ENCODE measurements around the gene CNTNAP2. TPM values are rescaled to one million over a fixed set of nuclear protein-coding genes. Genes with fewer than 3 reads are reported as not detected.

The CNTNAP2 gene
- total and polyA plus RNA-seq, 9 of the 15 experiments (the other 6 are each of a cell fraction or from before 2014, with no cell fraction given) = 0.04 to 0.62 (median 0.09) TPM; not detected in 4

DNA sequence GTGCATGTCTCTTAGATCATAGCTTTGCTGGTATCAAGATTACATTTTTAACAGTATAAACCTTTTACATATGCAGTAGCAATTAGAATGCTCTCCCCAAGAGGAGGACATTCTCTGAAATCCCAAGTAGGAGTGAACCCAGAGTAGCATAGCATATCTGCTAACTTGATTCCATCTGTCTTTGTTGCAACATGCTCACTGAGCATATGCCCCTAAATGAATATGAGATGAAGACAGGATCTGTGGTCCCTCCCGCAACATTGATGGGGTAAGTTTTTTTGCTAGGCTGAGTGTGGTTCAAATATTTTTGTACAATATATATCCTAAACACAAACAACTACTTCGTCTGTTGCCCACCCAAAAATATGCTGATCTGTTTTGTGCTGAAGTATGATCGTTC lies 1939.8 kb downstream of the CNTNAP2 start (continued):
- TF ChIP-seq SMAD3 (CRISPR knock-in tag; conservative IDR thresholded peaks at IDR 0.05) = no peak
- no peak for TF ChIP-seq GATAD2B (IDR thresholded peaks at IDR 0.05; ENCODE audit: borderline replicate concordance)
- no peak for TF ChIP-seq NFIC (IDR thresholded peaks at IDR 0.05)
- no peak for TF ChIP-seq NFATC3 (IDR thresholded peaks at IDR 0.05)
- no peak for TF ChIP-seq SIN3B (IDR thresholded peaks at IDR 0.05; ENCODE audit: low read depth)

DNA sequence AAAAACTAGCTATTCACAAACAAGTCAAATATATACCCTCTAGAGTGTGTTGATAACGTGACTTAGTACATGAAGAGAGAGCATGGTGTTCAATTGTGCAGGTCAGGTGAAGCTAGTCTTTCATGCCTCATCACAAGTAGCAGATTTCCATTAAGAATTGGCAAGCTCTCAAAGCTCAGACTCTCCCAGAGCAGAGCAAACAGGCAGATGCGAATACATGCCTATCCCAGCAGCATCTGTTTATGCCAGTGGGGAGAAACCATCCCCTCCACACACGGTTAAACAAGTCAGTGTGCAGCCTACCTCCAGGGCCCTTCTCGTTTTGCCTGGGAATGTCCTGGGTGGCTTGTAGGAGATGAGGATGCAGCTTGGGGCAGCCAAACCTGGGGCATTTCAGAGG lies 1941.5 kb downstream of the CNTNAP2 start:
- H3K9me3 ChIP-seq (replicated peaks; ENCODE audit: control insufficient read depth, insufficient read depth, low read depth, low read length) = no peaks in the 10 kb centered on the region
- no peak for FAIRE-seq
- H3K9ac ChIP-seq (ENCODE audit: insufficient read depth in 1 of 2, low read depth in 2 of 2, low read length in 2 of 2) = no peak overlapping the region
- WGBS (ENCODE audit: insufficient coverage, low coverage, missing lambda C conversion rate) = 1% methylated on average over 4 of the region's 4 CpGs
- no peaks in the 10 kb centered on the region for H3K36me3 ChIP-seq (ENCODE audit: control insufficient read depth, insufficient read depth, low read length)
- H3K9me1 ChIP-seq (ENCODE audit: control insufficient read depth, insufficient read depth, low read length) = no peaks in the 10 kb centered on the region
- BruUV-seq (replicated peaks) = no TSS peak
- no peak overlapping the region for H2AFZ ChIP-seq (ENCODE audit: low read depth, low read length)
- H3K27ac ChIP-seq (ENCODE audit: extremely low read depth, low read depth, low read length) = no peak overlapping the region
- H3K27me3 ChIP-seq (ENCODE audit: control insufficient read depth in 2 of 2, insufficient read depth in 2 of 2, low read length in 2 of 2) = no peaks in the 10 kb centered on the region
- ChIA-PET CTCF (ENCODE audit: low intra/inter-chr PET ratio) (interaction anchor here (0.6 kb wide), 1 partner anchor 1056 kb away, joined by 4 read pairs; no protein-coding TSS in a partner anchor), POLR2A (interaction anchor here (1.0 kb wide), 1 partner anchor 10 kb away, joined by 3 read pairs; no protein-coding TSS in a partner anchor)
- no peaks in the 10 kb centered on the region for H3K79me2 ChIP-seq (ENCODE audit: control insufficient read depth, insufficient read depth, low read length)
- H3K4me2 ChIP-seq (ENCODE audit: insufficient read depth, low read length) = no peak overlapping the region
- no peak overlapping the region for H3K4me3 ChIP-seq
- H4K20me1 ChIP-seq (replicated peaks; ENCODE audit: control insufficient read depth, insufficient read depth, low read length) = no peaks in the 10 kb centered on the region
- no peak for ATAC-seq
- intact Hi-C loops (cut with micrococcal nuclease) = no loop called here
- in situ Hi-C loops (cut with MboI) = no loop called here
- no peaks in the 10 kb centered on the region for H3K4me1 ChIP-seq (replicated peaks in 1 of 2; ENCODE audit: control insufficient read depth in 2 of 2, insufficient read depth in 2 of 2, low read length in 2 of 2)
- DNase-seq (ENCODE audit: extremely low read depth in 1 of 4, low spot score in 3 of 4) = no peak
- TF ChIP-seq MCM3 (IDR thresholded peaks at IDR 0.05) (no peak), ESRRB (CRISPR knock-in tag; IDR thresholded peaks at IDR 0.05; ENCODE audit: borderline replicate concordance) (no peak), ZNF707 (CRISPR knock-in tag; conservative IDR thresholded peaks at IDR 0.05) (no peak), EZH2 (IDR thresholded peaks at IDR 0.05; ENCODE audit: borderline replicate concordance, low read depth, low read length) (no peak), YY1 (IDR thresholded peaks at IDR 0.05; ENCODE audit: borderline replicate concordance in 1 of 3, control insufficient read depth in 1 of 3, extremely low read depth in 1 of 3, insufficient read depth in 3 of 3, insufficient read length in 1 of 3, insufficient replicate concordance in 2 of 3, low read depth in 1 of 3, low read length in 2 of 3) (no peak)
- TF ChIP-seq, protein P1, sequence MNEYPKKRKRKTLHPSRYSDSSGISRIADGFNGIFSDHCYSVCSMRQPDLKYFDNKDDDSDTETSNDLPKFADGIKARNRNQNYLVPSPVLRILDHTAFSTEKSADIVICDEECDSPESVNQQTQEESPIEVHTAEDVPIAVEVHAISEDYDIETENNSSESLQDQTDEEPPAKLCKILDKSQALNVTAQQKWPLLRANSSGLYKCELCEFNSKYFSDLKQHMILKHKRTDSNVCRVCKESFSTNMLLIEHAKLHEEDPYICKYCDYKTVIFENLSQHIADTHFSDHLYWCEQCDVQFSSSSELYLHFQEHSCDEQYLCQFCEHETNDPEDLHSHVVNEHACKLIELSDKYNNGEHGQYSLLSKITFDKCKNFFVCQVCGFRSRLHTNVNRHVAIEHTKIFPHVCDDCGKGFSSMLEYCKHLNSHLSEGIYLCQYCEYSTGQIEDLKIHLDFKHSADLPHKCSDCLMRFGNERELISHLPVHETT (CRISPR knock-in tag; conservative IDR thresholded peaks at IDR 0.05 in 1 of 2, IDR thresholded peaks at IDR 0.05 in 1 of 2) = no peak
- TF ChIP-seq, protein P2, sequence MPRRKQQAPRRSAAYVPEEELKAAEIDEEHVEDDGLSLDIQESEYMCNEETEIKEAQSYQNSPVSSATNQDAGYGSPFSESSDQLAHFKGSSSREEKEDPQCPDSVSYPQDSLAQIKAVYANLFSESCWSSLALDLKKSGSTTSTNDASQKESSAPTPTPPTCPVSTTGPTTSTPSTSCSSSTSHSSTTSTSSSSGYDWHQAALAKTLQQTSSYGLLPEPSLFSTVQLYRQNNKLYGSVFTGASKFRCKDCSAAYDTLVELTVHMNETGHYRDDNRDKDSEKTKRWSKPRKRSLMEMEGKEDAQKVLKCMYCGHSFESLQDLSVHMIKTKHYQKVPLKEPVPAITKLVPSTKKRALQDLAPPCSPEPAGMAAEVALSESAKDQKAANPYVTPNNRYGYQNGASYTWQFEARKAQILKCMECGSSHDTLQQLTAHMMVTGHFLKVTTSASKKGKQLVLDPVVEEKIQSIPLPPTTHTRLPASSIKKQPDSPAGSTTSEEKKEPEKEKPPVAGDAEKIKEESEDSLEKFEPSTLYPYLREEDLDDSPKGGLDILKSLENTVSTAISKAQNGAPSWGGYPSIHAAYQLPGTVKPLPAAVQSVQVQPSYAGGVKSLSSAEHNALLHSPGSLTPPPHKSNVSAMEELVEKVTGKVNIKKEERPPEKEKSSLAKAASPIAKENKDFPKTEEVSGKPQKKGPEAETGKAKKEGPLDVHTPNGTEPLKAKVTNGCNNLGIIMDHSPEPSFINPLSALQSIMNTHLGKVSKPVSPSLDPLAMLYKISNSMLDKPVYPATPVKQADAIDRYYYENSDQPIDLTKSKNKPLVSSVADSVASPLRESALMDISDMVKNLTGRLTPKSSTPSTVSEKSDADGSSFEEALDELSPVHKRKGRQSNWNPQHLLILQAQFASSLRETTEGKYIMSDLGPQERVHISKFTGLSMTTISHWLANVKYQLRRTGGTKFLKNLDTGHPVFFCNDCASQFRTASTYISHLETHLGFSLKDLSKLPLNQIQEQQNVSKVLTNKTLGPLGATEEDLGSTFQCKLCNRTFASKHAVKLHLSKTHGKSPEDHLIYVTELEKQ (CRISPR knock-in tag; IDR thresholded peaks at IDR 0.05) = no peak
- TF ChIP-seq, protein P3, sequence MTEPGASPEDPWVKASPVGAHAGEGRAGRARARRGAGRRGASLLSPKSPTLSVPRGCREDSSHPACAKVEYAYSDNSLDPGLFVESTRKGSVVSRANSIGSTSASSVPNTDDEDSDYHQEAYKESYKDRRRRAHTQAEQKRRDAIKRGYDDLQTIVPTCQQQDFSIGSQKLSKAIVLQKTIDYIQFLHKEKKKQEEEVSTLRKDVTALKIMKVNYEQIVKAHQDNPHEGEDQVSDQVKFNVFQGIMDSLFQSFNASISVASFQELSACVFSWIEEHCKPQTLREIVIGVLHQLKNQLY (CRISPR knock-in tag; conservative IDR thresholded peaks at IDR 0.05) = no peak
- TF ChIP-seq, protein P4, sequence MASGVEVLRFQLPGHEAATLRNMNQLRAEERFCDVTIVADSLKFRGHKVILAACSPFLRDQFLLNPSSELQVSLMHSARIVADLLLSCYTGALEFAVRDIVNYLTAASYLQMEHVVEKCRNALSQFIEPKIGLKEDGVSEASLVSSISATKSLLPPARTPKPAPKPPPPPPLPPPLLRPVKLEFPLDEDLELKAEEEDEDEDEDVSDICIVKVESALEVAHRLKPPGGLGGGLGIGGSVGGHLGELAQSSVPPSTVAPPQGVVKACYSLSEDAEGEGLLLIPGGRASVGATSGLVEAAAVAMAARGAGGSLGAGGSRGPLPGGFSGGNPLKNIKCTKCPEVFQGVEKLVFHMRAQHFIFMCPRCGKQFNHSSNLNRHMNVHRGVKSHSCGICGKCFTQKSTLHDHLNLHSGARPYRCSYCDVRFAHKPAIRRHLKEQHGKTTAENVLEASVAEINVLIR (CRISPR knock-in tag; IDR thresholded peaks at IDR 0.05) = no peak
